ENCODE data around the gene PHOX2A. TPM values are rescaled to one million over a fixed set of nuclear protein-coding genes. Genes with fewer than 3 reads are reported as not detected.
"Not testable (repeated sequence)": the region's sequence is repeated elsewhere in the genome, so short reads cannot be mapped to it uniquely, and the experiment has no call there.

The PHOX2A gene
- not detected in 2 replicates for total RNA-seq (2014; rRNA removed; shearing (Covaris generic))
- not detected in 2 replicates for polyA plus RNA-seq (2015; cell fraction: cytosol; rRNA removed)
- not detected in 2 replicates for polyA plus RNA-seq (2015; cell fraction: nucleus; rRNA removed)

DNA sequence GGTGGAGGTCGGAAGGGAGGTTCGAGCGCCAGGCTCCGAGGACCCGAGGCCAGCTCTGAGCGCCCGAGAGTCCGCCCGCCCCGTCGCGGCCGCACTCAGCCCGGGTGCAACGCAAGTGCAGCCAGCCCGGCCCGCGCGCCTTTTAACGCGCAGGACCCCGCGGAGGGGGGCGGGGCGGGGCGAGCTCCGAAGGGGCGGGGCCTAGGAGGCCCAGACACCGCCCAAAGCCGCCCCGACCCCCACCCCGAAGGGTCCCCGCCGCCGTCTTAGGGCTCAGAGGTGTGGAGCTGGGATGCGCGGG is at the start of gene PHOX2A:
Gene PHOX2A, minus strand, starts transcription at position 117 of the 301 bp plus-strand sequence. CDS start 172 bp downstream, outside the sequence.
- no peak for DNase-seq (ENCODE audit: low read depth)

DNA sequence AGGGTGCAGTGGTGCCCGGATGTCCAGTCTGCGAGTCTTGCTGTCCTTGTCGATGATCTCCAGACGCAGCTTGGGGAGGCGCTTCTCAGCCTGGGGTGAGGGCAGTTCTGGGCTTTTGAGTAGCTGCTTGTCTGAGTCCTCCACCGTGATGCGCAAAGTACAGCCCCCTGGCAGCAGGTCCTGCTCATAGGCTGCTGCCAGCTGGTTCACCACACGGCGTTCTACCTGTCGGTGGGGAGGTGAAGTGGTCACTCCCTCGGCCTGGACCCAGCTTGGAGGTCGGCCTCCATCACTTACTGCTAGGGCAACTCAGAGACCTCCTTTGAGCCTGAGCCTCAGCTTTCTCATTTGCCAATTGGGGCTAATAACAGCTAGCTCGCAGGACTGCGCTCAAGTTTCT is 49.4 kb upstream of the PHOX2A start:
- no peak for DNase-seq (ENCODE audit: low read depth)

DNA sequence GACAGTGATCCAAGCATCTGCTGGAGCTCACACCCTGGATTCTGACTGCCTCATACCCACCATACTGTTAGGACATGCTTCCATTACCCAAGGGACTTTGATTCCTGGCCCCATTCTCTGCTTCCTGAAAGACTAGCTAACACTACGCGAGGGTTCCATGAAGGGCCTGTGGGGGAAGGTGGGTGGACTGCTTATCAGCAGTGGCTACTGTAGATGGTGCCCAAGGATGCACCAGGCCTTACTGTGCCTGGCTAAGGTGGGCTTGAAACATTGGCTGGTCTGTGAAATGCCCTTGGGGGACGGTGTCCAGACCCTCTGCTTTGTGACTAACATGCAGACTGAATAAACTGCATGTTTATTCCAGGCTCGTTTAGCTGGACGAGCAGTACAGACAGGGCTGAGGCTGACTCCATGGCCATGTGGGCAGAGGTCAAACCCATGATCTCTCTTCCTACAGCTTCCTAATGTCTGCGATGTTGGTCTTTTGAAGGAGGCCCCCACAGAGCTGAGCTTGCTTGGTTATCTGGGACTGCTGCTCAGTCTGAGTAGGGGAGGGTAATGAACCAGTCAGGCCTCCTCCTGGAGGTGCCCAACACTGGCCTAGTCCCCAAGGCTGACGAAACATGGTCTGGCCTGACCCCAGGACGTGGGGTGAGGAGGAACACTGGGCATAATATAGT is 48.3 kb upstream of the PHOX2A start:
- DNase-seq (ENCODE audit: low read depth), result no peak

DNA sequence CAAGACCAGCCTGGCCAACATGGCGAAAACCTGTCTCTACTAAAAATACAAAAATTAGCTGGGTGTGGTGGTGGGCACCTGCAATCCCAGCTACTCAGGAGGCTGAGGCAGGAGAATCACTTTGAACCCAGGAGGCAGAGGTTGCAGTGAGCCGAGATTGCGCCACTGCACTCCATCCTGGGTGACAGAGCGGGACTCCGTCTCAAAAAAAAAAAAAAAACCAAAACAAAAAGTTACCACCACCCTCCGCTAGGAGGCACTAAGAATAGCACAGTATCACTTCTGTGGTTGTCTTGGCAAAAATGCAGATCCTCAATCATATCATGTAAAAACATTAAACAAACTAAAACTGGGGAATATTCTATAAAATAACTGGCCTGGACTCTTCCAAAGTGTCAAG is 46.8 kb upstream of the PHOX2A start:
- DNase-seq (ENCODE audit: low read depth), result peak; percentile 30

DNA sequence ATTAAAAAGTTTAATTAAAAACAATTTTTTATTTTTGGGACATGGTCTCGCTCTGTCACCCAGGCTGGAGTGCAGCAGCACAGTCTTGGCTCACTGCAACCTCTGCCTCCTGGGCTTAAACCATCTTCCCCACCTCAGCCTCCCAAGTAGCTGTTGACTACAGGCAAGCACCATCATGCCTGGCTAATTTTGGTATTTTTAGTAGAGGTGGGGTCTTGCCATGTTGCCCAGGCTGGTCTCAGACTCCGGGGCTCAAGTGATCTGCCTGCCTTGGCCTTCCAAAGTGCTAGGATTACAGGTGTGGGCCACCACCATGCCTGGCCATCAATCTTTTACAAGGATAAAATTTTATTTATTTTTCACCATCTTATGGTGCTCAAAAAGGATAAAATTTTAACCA is 43.3 kb upstream of the PHOX2A start:
- no peak for DNase-seq (ENCODE audit: low read depth)

DNA sequence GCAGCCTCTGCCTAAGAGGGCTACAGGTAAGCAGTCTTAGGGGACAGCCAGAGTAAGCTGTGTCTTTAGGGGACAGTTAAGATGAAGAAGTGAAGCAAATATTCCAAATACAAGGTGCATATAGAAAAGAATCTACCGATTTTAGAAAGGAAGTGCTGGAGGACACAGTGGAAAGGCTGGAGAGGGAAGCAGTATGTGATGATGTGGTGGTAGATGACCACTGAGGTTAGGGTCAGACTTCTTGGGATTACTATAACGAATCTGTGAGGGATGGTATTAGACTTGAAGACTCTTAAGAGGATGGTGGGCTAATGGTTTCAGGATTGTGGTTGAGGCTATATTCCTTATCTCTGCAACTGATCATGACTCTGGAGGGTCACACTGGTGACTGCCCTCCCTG is 40.0 kb upstream of the PHOX2A start:
- DNase-seq (ENCODE audit: low read depth), result no peak

DNA sequence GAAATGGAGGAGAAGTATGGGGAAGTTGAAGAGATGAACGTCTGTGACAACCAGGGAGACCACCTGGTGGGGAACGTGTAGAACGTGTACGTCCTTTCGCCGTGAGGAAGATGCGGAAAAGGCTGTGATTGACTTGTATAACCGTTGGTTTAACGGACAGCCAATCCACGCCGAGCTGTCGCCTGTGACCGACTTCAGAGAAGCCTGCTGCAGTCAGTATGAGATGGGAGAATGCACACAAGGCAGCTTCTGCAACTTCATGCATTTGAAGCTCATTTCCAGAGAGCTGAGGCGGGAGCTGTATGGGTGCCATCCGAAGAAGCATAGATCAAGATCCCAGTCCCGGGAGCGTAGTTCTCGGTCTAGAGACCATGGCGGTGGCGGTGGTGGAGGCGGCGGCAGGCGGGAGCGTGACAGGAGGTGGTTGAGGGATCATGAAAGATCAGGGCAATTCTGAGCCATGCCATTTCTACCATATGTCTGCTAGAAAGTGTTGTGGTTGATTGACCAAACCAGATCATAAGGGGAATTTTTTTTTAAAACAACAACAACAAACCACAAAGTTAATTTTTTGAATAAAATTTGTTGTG is 36.8 kb upstream of the PHOX2A start:
- DNase-seq (ENCODE audit: low read depth), result no peak

DNA sequence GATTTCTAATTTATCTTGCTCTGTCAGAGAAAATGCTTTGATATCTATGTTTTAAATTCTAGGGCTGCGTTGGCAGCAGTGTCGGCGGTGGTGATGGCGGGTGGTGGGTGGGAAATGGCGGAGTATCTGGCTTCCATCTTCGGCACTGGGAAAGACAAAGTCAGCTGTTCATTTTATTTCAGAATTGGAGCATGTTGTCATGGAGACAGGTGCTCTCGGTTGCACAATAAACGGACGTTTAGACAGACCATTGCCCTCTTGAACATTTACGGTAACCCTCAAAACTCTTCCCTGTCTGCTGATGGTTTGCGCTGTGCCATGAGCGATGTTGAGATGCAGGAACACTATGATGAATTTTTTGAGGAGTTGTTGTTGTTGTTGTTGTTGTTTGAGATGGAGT is 36.1 kb upstream of the PHOX2A start:
- DNase-seq (ENCODE audit: low read depth), result no peak

DNA sequence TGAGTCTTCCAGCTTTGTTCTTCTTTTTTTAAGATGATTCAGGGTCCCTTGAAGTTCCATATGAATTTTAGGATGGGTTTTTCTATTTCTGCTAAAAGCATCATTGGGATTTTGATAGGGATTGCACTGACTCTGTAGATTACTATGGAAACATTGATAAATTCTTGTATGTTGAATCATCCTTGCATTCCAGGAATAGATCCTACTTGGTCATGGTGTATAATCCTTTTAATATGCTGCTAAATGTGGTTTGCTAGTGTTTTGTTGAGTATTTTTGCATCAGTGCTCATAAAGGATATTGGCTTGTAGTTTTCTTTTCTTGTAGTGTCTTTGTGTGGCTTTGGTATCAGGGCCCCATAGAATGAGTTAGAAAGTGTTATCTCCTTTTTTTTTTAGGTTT is 34.9 kb upstream of the PHOX2A start:
- peak; percentile 67 for DNase-seq (ENCODE audit: low read depth)

DNA sequence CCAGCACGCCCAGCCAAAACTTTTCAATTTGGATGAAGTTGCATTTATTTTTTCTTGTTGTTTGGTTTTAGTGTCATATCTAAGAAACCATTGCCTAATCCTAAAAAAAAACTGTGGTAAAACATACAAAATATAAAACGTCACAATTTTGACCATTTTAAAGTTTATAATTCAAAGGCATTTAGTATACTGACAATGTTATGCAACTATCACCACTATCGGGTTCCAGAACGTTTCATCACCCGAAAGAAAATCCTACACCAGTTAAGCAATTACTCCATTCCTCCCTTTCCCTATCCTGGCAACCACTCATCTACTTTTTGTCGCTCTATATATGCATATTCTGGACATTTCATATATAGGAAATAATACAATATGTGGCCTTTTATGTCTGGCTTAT is 30.5 kb upstream of the PHOX2A start:
- DNase-seq (ENCODE audit: low read depth), result no peak

DNA sequence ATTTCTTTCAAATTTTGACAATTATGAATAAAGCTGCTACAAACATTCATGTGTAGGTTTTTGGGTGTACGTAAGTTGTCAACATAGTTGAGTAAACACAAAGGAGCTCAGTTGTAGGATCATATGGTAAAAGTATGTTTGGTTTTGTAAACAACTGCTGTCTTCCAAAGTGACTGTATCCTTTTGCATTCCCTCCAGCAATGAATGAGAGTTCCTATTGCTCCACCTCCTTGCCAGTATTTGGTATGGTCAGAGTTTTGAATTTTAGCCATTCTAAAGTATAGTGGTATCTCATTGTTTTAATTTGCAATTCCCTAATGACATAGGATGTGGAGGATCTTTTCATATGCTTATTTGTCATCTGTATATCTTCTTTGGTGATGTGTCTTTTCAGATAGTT is 28.0 kb upstream of the PHOX2A start:
- no peak for DNase-seq (ENCODE audit: low read depth)

DNA sequence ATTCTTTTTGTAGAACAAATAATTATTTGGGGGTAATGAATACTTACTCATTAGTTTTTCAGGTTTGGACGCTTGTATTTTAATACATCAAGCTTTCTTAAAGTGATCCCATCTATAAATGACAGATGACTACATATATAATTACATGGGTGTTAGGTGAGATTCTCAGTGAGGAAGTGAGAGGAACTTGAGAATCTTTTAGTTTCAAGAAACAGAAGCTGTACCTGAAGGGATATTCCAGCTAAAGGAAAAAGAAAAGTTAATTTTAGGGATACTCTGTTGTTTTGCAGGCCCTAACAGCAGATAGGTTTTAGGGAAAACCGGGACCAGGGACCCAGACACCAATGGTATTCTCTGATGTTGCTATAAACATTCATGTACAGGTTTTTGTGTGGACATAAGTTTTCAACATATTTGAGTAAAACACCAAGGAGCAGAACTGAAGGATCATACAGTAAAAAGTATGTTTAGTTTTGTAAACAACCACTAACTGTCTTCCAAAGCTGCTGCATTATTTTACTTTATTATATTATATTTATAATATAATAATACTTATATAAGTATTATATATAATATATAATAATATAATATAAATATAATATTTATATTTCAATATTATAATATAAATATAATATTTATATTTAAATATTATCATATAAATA is 24.1 kb upstream of the PHOX2A start:
- no peak for DNase-seq (ENCODE audit: low read depth)

DNA sequence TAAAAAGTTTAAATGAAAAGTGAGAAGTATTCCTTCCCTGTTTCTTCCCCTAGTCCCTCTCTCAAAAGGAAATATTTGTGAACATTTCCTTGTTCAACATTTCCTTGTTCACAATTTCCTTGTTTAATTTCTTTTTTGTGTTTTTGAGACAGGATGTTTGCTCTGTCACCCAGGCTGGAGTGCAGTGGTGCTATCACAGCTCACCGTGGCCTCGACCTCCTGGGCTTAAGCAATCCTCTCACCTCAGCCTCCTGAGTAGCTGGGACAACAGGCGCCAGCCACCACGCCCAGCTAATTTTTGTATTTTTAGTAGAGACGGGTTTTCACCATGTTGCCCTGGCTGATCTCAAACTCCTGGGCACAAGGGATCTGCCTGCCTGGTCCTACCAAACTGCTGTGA is 23.0 kb upstream of the PHOX2A start:
- not testable (repeated sequence) for DNase-seq (ENCODE audit: low read depth)

DNA sequence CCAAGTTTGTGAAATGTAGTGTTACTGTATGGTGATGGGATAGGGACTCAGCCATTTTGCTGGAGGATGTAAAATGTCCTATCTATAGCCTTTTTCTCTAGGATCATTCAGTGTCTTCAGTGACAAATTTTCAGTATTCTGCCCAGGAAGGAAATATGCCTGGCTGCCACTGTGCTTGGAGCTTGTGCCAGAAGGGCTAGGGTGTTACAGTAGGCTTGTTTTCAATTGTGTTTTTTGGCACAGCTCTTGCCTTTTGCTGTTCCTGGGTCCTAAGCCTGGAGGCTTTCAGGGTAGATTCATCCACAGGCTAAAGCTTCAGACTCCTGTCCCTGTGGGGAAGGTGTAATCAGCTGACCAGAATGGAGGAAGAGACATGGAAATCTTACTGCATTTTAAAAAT is 22.0 kb upstream of the PHOX2A start:
- no peak for DNase-seq (ENCODE audit: low read depth)

DNA sequence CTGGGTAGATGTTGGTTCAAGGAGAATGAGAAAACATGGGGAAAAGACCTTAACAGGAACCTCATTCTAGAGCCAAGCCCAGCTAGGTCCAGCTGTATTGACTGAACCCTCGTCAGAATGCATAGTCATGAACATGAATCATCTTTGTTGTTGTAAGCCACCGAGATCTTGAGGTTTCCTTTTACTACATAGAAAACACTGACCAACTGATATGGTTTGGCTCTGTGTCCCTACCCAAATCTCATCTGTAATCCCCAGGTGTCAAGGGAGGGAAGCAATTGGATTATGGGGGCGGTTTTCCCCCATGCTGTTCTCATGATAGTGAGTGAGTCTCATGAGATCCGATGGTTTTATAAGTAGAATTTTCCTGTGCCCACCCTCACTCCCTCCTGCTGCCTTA is 19.4 kb upstream of the PHOX2A start:
- DNase-seq (ENCODE audit: low read depth), result peak; percentile 76

DNA sequence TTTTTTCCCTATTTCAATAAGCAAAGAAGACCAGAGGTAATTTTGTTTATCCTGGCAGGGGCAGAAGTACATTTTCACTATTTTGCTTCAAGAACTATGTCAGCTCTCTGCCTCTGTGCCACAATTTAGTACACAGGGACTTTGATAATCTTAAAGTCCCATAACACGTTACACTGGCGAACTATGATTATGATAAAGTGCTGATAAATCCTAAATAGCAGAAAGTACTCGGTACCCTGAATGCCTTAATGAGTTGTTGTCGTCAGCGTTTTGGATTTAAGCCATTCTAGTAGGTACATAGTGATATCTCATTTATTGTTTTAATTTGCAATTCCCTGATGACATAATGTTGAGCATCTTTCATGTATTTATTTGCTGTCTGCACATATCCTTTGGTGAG is 16.6 kb upstream of the PHOX2A start:
- no peak for DNase-seq (ENCODE audit: low read depth)

DNA sequence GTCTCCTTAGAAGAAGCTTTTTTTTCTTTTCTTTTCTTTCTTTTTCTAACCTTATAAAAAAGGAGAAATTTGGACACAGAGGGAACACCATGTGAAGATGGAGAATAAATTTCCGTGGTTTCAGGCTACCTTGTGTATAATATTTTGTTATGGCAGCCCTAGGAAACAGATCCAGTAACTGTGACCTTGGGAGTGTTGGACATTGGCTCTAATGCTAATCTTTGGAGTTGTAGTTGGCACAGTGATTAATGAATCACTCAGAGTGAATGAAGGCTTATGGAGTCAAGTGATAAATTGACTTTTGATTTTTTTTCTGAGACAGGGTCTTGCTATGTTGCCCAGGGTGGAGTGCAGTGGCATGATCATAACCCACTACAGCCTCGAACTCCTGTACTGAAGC is 15.5 kb upstream of the PHOX2A start:
- no peak for DNase-seq (ENCODE audit: low read depth)

DNA sequence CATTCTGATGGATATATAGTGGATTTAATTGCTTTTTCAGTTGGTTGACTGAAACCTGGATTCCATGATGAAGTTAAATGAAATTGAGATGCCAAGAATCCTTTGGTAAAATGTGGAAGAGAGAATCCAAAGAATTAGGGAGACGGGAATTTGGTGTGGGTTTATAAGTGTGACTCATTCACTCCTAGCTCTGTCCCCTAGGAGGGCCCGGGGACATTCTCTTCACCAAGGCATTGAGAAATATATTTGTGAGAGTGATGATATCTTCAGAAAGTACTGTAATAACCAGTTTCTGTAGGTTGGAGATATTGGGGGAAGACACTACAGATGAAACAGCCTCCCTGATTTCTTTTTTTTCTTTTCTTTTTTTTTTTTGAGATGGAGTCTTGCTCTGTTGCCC is 13.6 kb upstream of the PHOX2A start:
- DNase-seq (ENCODE audit: low read depth), result no peak

DNA sequence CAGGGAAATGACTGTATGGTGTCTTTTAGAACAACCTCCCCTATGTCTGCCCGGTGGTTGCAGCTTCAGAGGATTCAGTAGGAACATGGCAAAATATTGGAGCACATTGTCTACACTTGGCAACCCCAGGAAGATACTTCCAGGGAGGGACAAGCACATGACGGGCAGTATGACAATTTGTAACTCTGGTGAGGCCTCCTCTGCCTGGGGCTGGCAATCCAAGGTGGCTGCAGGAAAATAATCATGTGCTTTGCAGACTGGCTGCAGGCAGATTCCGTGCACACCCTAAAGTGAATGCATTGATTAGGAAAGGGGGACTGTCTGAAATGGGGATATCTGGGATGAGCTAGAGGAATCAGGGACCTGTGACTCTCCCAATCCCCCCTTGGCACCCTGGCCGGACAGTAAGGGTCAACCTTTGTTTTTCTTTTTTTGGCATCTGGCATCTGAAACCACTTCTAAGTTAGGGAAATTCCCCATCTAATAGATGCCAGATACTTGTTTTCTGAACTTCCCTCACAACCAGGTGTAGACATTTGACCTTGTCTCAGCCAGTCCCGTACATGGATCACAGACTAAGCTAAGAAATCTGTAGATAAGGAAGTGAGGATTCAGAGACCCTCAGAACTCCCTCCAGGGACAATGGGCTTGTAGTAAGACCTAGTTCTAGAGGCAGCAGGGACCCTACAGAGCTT is 10.5 kb upstream of the PHOX2A start:
- DNase-seq (ENCODE audit: low read depth), result no peak

DNA sequence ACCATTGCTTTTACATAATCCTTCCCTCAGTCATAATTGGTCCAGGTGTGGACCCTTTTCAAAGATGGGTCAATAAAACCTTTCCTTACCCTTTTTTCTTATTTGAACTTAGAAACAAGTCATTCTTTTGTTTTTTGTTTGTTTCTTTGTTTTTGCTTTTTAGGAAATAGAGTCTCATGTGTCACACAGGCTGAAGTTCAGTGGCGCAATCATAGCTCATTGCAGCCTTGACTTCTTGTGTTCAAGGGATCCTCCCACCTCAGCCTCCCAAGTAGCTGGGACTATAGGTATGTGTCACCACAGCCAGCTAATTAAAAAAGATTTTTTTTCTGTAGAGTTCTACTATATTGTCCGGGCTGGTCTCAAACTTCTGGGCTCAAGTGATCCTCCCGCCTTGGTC is 9.4 kb upstream of the PHOX2A start:
- no peak for DNase-seq (ENCODE audit: low read depth)

DNA sequence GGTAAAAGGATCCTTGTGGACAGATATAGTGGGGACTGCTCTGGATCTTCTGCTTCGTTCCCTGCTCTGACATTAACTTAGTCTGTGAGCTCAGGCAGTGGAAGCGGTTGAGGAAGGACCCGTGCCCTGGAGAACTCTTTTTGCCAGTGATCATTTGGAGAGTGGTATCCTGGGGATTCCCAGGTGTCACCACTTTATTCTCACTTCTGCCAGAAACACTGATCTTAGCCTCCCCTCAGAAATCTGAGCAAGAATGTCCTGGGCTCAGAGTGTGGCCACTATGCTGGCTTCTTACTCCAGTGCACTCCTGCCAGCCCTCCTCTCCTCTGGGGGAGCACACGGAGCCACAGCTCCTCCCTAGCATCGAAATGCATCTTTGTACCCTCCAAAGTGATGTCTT is 7.6 kb upstream of the PHOX2A start:
- DNase-seq (ENCODE audit: low read depth), result no peak
